OCI-LY3 (cell line): ENCODE data around the gene LIMA1.

Experiments
- H2AFZ ChIP-seq: fragments of 200-600, 300-600 bp; shearing (Covaris generic); 2 replicates; pipeline ENCODE4 v1.6.0; 2014; ENCODE audit warnings: antibody characterized with exemption, low read depth, low read length
- H3K27ac ChIP-seq: fragments of 200-600, 300-600 bp; sonication (generic); 2 replicates; pipeline ENCODE4 v1.5.1; 2014; ENCODE audit warnings: mild to moderate bottlenecking, low read length, moderate library complexity, mixed read lengths
- H3K27me3 ChIP-seq: fragments of 200-600, 300-600 bp; sonication (generic); 2 replicates; pipeline ENCODE4 v1.6.1; 2014; ENCODE audit warnings: low read depth, low read length, mixed read lengths
- H3K36me3 ChIP-seq: fragments of 200-600, 300-600 bp; sonication (generic); replicated peaks from 2 replicates; pipeline ENCODE3; 2014; ENCODE audit warnings: low read depth, low read length, mixed read lengths
- H3K4me1 ChIP-seq: fragments of 300-600, 200-600 bp; sonication (generic); 2 replicates; pipeline ENCODE4 v1.6.1; 2014; ENCODE audit warnings: low read length, mixed read lengths
- H3K4me2 ChIP-seq: fragments of 200-600, 300-600 bp; sonication (generic); 2 replicates; pipeline ENCODE4 v1.6.1; 2014; ENCODE audit warnings: low read length, mixed read lengths
- H3K4me3 ChIP-seq: fragments of 300-600, 200-600 bp; sonication (generic); 2 replicates; pipeline ENCODE4 v1.5.1; 2014; ENCODE audit warnings: antibody characterized with exemption, mild to moderate bottlenecking, low read length, moderate library complexity
- H3K79me2 ChIP-seq: fragments of 300-600, 200-600 bp; shearing (Covaris generic); 2 replicates; pipeline ENCODE4 v1.6.1; 2014; ENCODE audit warnings: mild to moderate bottlenecking, low read length, mixed read lengths
- H3K9ac ChIP-seq: fragments of 300-600, 200-600 bp; shearing (Covaris generic); 2 replicates; pipeline ENCODE4 v1.6.0; 2014; ENCODE audit warnings: mild to moderate bottlenecking, low read length, moderate library complexity
- H3K9me3 ChIP-seq: fragments of 200-600, 300-600 bp; shearing (Covaris generic); 2 replicates; pipeline ENCODE4 v1.6.1; 2014; ENCODE audit warnings: low read length, mixed read lengths; ENCODE audit not compliant: insufficient read depth
- H4K20me1 ChIP-seq: fragments of 200-600, 300-600 bp; sonication (generic); 2 replicates; pipeline ENCODE4 v1.6.1; 2016; ENCODE audit warnings: low read length, mixed read lengths; ENCODE audit not compliant: insufficient read depth
- EZH2phosphoT487 ChIP-seq: fragments of 200-600 bp; shearing (Covaris generic); IDR thresholded peaks from 2 replicates; pipeline ENCODE4 v1.6.1; 2018; ENCODE audit warnings: antibody characterized with exemption, mixed run types, low read depth
- TF ChIP-seq, protein P1 (sequence below): fragments of 200-600, 300-600 bp; sonication (generic); IDR thresholded peaks from 2 replicates; pipeline ENCODE4 v1.5.1; 2014; ENCODE audit warnings: antibody characterized with exemption, low read length, low read depth

LIMA1 gene

GRCh38 chr12:50197297-50197727 lies 86.0 kb downstream of the LIMA1 start:
- H3K9me3 ChIP-seq, result no peaks in the 10 kb centered on the region
- no peak overlapping the region for H3K27ac ChIP-seq
- H3K4me3 ChIP-seq, result no peak overlapping the region
- H3K9ac ChIP-seq, result no peak overlapping the region
- H2AFZ ChIP-seq, result no peak overlapping the region
- TF ChIP-seq, protein P1, sequence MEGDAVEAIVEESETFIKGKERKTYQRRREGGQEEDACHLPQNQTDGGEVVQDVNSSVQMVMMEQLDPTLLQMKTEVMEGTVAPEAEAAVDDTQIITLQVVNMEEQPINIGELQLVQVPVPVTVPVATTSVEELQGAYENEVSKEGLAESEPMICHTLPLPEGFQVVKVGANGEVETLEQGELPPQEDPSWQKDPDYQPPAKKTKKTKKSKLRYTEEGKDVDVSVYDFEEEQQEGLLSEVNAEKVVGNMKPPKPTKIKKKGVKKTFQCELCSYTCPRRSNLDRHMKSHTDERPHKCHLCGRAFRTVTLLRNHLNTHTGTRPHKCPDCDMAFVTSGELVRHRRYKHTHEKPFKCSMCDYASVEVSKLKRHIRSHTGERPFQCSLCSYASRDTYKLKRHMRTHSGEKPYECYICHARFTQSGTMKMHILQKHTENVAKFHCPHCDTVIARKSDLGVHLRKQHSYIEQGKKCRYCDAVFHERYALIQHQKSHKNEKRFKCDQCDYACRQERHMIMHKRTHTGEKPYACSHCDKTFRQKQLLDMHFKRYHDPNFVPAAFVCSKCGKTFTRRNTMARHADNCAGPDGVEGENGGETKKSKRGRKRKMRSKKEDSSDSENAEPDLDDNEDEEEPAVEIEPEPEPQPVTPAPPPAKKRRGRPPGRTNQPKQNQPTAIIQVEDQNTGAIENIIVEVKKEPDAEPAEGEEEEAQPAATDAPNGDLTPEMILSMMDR, result no peak
- TF ChIP-seq EZH2phosphoT487, result no peak
- no peaks in the 10 kb centered on the region for H3K27me3 ChIP-seq
- H3K4me1 ChIP-seq, result no peaks in the 10 kb centered on the region
- peaks cover 3% of the 10 kb centered on the region for H3K79me2 ChIP-seq
- H3K36me3 ChIP-seq, result peaks cover 55% of the 10 kb centered on the region
- no peaks in the 10 kb centered on the region for H4K20me1 ChIP-seq
- H3K4me2 ChIP-seq, result no peak overlapping the region

DNA sequence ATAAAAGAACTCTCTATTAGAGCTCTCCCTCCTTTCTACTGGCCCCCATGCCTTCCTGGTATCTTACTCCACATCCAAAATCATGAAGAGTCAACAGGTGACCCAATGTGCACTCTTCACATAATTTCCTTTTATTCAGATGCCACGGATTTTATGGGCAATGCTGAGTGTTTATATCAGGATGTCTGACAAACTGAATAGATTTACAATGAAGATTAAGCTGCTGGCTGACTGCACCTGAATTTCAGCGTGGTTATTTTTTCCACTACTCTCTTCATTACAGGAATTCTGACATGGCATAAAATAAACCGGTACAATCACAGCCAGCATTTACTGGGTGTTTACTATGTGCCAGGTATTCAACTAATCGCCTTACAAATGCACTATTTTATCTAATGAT lies 86.8 kb downstream of the LIMA1 start:
- Histone ChIP-seq H3K27ac (no peak overlapping the region), H3K36me3 (peaks cover 53% of the 10 kb centered on the region)
- TF ChIP-seq EZH2phosphoT487, result no peak
- TF ChIP-seq, protein P1, result no peak

DNA sequence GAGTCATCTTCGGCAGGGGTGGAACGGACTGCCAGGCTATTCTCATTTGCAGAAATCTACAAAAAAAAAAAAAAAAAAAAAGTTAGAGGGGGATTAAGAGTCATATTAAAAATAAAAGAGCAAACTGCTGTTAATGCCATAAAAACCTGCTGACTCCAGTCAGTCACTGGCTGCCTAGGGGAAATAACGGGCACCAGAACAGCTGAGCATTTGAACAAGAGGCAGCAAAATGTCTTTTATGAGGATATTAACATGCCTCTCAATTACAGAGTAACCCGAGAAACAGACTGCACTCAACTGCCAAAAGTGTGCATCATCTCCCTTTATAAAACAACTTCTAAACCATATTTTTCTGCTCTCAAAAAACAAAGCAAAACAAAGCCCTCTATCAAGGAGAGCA lies 87.5 kb downstream of the LIMA1 start:
- H3K79me2 ChIP-seq, result no peaks in the 10 kb centered on the region
- no peaks in the 10 kb centered on the region for H3K9me3 ChIP-seq
- peaks cover 48% of the 10 kb centered on the region for H3K36me3 ChIP-seq
- H2AFZ ChIP-seq, result no peak overlapping the region
- H3K27me3 ChIP-seq, result no peaks in the 10 kb centered on the region
- TF ChIP-seq, protein P1, result no peak
- no peak for TF ChIP-seq EZH2phosphoT487
- no peak overlapping the region for H3K9ac ChIP-seq
- no peaks in the 10 kb centered on the region for H3K4me1 ChIP-seq
- H3K4me2 ChIP-seq, result no peak overlapping the region
- H4K20me1 ChIP-seq, result no peaks in the 10 kb centered on the region
- H3K4me3 ChIP-seq, result no peak overlapping the region
- H3K27ac ChIP-seq, result no peak overlapping the region

More for the DNA sequence above, 86.8 kb downstream of the LIMA1 start:
- no peak overlapping the region for H2AFZ ChIP-seq
- no peak overlapping the region for H3K9ac ChIP-seq
- no peaks in the 10 kb centered on the region for H3K9me3 ChIP-seq
- no peaks in the 10 kb centered on the region for H3K27me3 ChIP-seq
- H3K4me3 ChIP-seq, result no peak overlapping the region
- H3K4me2 ChIP-seq, result no peak overlapping the region
- no peaks in the 10 kb centered on the region for H4K20me1 ChIP-seq
- H3K4me1 ChIP-seq, result no peaks in the 10 kb centered on the region
- H3K79me2 ChIP-seq, result no peaks in the 10 kb centered on the region

GRCh38 chr12:50192908-50193307 lies 90.4 kb downstream of the LIMA1 start:
- H2AFZ ChIP-seq, result no peak overlapping the region
- H3K4me1 ChIP-seq, result no peaks in the 10 kb centered on the region
- no peak for TF ChIP-seq EZH2phosphoT487
- TF ChIP-seq, protein P1, result no peak
- H3K36me3 ChIP-seq, result peaks cover 42% of the 10 kb centered on the region
- H3K9me3 ChIP-seq, result no peaks in the 10 kb centered on the region
- 0 out of 2 replicates have a peak, but pooled peaks cover 1% of the 10 kb centered on the region for H4K20me1 ChIP-seq
- no peaks in the 10 kb centered on the region for H3K27me3 ChIP-seq
- H3K79me2 ChIP-seq, result no peaks in the 10 kb centered on the region
- H3K4me2 ChIP-seq, result no peak overlapping the region
- H3K9ac ChIP-seq, result no peak overlapping the region
- no peak overlapping the region for H3K27ac ChIP-seq
- no peak overlapping the region for H3K4me3 ChIP-seq
